Loucy (cell line): ENCODE results near the gene GEMIN5.

Experiments
- EZH2phosphoT487 ChIP-seq: fragments of 200-600 bp; IDR thresholded peaks from 2 replicates; pipeline ENCODE4 v1.6.1; 2018; ENCODE audit warnings: antibody characterized with exemption, mild to moderate bottlenecking, moderate library complexity, borderline replicate concordance
- TF ChIP-seq, protein P1 (sequence below): fragments of 200-600 bp; sonication (generic); conservative IDR thresholded peaks from 2 replicates; pipeline ENCODE4 v1.5.1; 2014; ENCODE audit warnings: mild to moderate bottlenecking, antibody characterized with exemption, low read length

DNA sequence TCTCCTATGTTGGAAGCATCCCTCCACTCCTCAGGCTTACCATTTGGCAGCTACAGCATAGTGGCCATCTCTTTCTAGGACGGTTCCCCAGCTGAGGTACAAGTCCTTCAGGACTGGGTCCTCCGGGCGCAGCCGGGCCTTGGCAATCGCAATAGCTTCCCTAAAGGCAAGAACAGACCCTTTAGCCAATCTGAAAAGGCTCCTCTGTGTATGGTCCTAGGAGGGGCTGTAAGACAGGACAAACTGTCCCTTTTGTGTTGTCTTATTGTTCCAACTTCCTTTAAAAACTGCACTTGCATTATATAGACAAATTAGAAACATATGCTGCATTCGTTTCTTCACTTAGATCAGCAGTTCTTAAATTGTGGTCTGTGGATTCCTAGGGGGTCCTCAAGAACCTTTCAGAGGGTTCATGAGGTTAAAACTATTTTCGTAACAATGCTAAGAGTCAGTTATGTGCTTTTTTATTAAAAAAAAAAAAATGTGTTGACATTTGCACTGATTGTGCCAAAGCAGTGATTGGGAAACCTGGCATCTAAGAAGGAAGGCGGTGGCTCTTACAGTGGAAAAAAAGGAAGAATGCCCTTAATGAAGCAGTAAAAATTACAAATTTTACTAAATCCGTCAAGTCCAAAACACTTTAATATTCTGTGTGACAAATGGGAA is 38.7 kb downstream of the GEMIN5 start:
- TF ChIP-seq, protein P1, sequence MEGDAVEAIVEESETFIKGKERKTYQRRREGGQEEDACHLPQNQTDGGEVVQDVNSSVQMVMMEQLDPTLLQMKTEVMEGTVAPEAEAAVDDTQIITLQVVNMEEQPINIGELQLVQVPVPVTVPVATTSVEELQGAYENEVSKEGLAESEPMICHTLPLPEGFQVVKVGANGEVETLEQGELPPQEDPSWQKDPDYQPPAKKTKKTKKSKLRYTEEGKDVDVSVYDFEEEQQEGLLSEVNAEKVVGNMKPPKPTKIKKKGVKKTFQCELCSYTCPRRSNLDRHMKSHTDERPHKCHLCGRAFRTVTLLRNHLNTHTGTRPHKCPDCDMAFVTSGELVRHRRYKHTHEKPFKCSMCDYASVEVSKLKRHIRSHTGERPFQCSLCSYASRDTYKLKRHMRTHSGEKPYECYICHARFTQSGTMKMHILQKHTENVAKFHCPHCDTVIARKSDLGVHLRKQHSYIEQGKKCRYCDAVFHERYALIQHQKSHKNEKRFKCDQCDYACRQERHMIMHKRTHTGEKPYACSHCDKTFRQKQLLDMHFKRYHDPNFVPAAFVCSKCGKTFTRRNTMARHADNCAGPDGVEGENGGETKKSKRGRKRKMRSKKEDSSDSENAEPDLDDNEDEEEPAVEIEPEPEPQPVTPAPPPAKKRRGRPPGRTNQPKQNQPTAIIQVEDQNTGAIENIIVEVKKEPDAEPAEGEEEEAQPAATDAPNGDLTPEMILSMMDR: no peak
- TF ChIP-seq EZH2phosphoT487: no peak
